Panc1 (cell line): ENCODE results near the gene ANO9. TPM values are rescaled to one million over a fixed set of nuclear protein-coding genes. Genes with fewer than 3 reads are reported as not detected.

Experiments
- ATAC-seq: fragments of 200-7000 bp; cut with Tn5 transposase; 2 replicates; pipeline ENCODE4 v1.9.1; 2020; ENCODE audit warnings: mild to moderate bottlenecking, moderate library complexity
- BruUV-seq: library from RNA; stranded (reverse); fragments of 400-500 nt; replicated peaks from 2 replicates; lab custom pipeline; 2021; lab: Mats Ljungman, UMichigan
- CTCF ChIA-PET: fragments of 300-600 bp; sonication (Branson Sonifier 250); formaldehyde crosslinking; loops from one replicate; lab custom pipeline; 2022; ENCODE audit warnings: antibody characterized with exemption; lab: Charles Lee
- POLR2A ChIA-PET: fragments of 300-600 bp; sonication (Branson Sonifier 250); formaldehyde crosslinking; loops from one replicate; lab custom pipeline; 2022; ENCODE audit warnings: antibody characterized with exemption; lab: Charles Lee
- DNase-seq: peaks from one replicate; pipeline ENCODE4 v3.0.0-alpha.2; 2010; ENCODE audit warnings: low read depth, low spot score
- H3K27ac ChIP-seq: 2 replicates; pipeline ENCODE4 v1.5.1; 2011; ENCODE audit warnings: mild to moderate bottlenecking, low read length, inconsistent platforms
- H3K27me3 ChIP-seq: fragments of 200-500 bp; sonication (Bioruptor generic); 2 replicates; pipeline ENCODE4 v1.6.0; 2014; ENCODE audit warnings: low read length, inconsistent platforms; ENCODE audit not compliant: control insufficient read depth, insufficient read depth
- H3K36me3 ChIP-seq: fragments of 200-500 bp; sonication (Bioruptor generic); 2 replicates; pipeline ENCODE4 v1.5.1; 2014; ENCODE audit warnings: inconsistent platforms, mild to moderate bottlenecking, low read length, moderate library complexity; ENCODE audit not compliant: control insufficient read depth, insufficient read depth
- H3K4me1 ChIP-seq: 2 replicates; pipeline ENCODE4 v1.5.1; 2011; ENCODE audit warnings: inconsistent platforms, mild to moderate bottlenecking, low read length, moderate library complexity; ENCODE audit not compliant: control insufficient read depth, insufficient read depth
- H3K4me3 ChIP-seq, 2 experiments: 2 replicates each; pipeline ENCODE4 v1.5.1; 2011 to 2012; ENCODE audit warnings: low read depth in 2 of 2, low read length in 2 of 2, mild to moderate bottlenecking in 2 of 2, inconsistent platforms in 1 of 2, moderate library complexity in 1 of 2
- H3K9me3 ChIP-seq: fragments of 200-500 bp; sonication (Bioruptor generic); 2 replicates; pipeline ENCODE4 v1.5.1; 2014; ENCODE audit warnings: low read depth, mild to moderate bottlenecking, inconsistent platforms, low read length, moderate library complexity; ENCODE audit not compliant: control insufficient read depth, insufficient read depth
- CTCF ChIP-seq: fragments of 450-650 bp; IDR thresholded peaks from 2 replicates; pipeline ENCODE4 v1.5.1; 2017; ENCODE audit warnings: mild to moderate bottlenecking
- POLR2AphosphoS5 ChIP-seq: IDR thresholded peaks from 2 replicates; pipeline ENCODE4 v1.6.1; 2012; ENCODE audit warnings: mild to moderate bottlenecking, low read depth, low read length, moderate library complexity
- SIN3A ChIP-seq: IDR thresholded peaks from 2 replicates; pipeline ENCODE4 v1.6.1; 2012; ENCODE audit warnings: low read depth, mild to moderate bottlenecking, low read length, moderate library complexity, borderline replicate concordance; ENCODE audit not compliant: insufficient read depth
- TCF7L2 ChIP-seq: IDR thresholded peaks from 2 replicates; pipeline ENCODE4 v1.6.1; 2011; ENCODE audit warnings: mild to moderate bottlenecking, low read depth, low read length, inconsistent platforms
- in situ Hi-C: cut with HindIII; loops from 2 replicates; pipeline ENCODE4 v1.10.0; 2016; ENCODE audit warnings: low sequenced_read_pairs, low pct_unique_long_range_greater_than_20kb
- intact Hi-C: fragments of 100-400 bp; cut with micrococcal nuclease; formaldehyde crosslinking; loops from one replicate; pipeline ENCODE4 v1.10.0; 2022; ENCODE audit not compliant: unreplicated experiment
- total RNA-seq: library from RNA; stranded (reverse); gene quantifications from one replicate; pipeline ENCODE4 v1.2.1, GENCODE V29; 2021; ENCODE audit not compliant: unreplicated experiment
- TF ChIP-seq, protein P1 (sequence below), 2 experiments: IDR thresholded peaks; 2 replicates each; pipeline ENCODE4 v1.6.1; 2011 to 2012; ENCODE audit warnings: low read depth in 2 of 2, control low read depth in 1 of 2, low read length in 1 of 2, mild to moderate bottlenecking in 1 of 2, moderate library complexity in 1 of 2; ENCODE audit not compliant: insufficient read depth in 1 of 2

Gene ANO9
- total RNA-seq, 1 experiment from 2014 or later, result 61.4 TPM

- in situ Hi-C loops, result no loop called here
- Histone ChIP-seq H3K9me3 (no peaks in the 10 kb centered on the region), H3K27ac (peak overlapping the region; percentile 79)
These were observed 73.1 kb downstream of the ANO9 start for GRCh38 chr11:368414-369335.

DNA sequence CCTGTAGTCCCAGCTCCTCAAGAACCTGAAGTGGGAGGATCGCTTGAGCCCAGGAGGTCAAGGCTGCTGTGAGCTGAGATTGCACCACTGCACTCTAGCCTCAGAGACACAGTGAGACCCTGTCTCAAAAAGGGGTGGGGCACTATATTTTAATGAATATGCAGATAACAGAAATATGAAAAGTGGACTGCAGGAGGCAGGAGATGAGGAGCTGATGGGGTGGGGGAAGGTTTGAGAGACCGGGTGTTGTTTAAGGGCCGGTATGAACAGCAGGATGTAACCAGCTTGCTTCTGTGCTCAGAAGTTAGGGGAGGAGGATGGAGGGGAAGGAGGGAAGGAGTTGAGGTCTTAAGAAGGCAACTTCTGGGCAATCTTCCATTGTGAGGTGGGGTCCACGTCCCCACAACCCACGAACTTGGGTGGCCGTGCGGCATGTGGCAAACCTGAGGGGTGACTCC is 73.8 kb downstream of the ANO9 start:
- Histone ChIP-seq H3K9me3 (no peaks in the 10 kb centered on the region), H3K27me3 (no peaks in the 10 kb centered on the region), H3K27ac (peak overlapping the region; percentile 79), H3K4me3 (peak overlapping the region; percentile 37 to 52; a peak in 3 of 4 replicates), H3K4me1 (peaks cover 27% of the 10 kb centered on the region), H3K36me3 (no peaks in the 10 kb centered on the region)
- BruUV-seq, result no TSS peak
- in situ Hi-C loops, result no loop called here
- ChIA-PET CTCF (interaction anchor here (1.2 to 1.4 kb wide), 4 partner anchors 9 to 80 kb away, joined by 3 to 14 read pairs (median 4); no protein-coding TSS in a partner anchor), POLR2A (no interaction called here)
- TF ChIP-seq SIN3A (no peak), CTCF (no peak), TCF7L2 (no peak), POLR2AphosphoS5 (no peak)
- TF ChIP-seq, protein P1, sequence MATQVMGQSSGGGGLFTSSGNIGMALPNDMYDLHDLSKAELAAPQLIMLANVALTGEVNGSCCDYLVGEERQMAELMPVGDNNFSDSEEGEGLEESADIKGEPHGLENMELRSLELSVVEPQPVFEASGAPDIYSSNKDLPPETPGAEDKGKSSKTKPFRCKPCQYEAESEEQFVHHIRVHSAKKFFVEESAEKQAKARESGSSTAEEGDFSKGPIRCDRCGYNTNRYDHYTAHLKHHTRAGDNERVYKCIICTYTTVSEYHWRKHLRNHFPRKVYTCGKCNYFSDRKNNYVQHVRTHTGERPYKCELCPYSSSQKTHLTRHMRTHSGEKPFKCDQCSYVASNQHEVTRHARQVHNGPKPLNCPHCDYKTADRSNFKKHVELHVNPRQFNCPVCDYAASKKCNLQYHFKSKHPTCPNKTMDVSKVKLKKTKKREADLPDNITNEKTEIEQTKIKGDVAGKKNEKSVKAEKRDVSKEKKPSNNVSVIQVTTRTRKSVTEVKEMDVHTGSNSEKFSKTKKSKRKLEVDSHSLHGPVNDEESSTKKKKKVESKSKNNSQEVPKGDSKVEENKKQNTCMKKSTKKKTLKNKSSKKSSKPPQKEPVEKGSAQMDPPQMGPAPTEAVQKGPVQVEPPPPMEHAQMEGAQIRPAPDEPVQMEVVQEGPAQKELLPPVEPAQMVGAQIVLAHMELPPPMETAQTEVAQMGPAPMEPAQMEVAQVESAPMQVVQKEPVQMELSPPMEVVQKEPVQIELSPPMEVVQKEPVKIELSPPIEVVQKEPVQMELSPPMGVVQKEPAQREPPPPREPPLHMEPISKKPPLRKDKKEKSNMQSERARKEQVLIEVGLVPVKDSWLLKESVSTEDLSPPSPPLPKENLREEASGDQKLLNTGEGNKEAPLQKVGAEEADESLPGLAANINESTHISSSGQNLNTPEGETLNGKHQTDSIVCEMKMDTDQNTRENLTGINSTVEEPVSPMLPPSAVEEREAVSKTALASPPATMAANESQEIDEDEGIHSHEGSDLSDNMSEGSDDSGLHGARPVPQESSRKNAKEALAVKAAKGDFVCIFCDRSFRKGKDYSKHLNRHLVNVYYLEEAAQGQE (IDR thresholded peaks at IDR 0.05; ENCODE audit: insufficient read depth in 1 of 2, low read depth in 2 of 2, low read length in 1 of 2), result no peak
- intact Hi-C loops, result no loop called here
- peak; percentile 13 for ATAC-seq
- no peak for DNase-seq

More at GRCh38 chr11:368414-369335, 73.1 kb downstream of the ANO9 start:
- intact Hi-C loops, result no loop called here
- DNase-seq (no peak), ATAC-seq (peak; percentile 77)
- peak; percentile 8; the same call in 1 of the 2 replicates for TF ChIP-seq SIN3A
- TF ChIP-seq CTCF, result no peak
- TF ChIP-seq TCF7L2, result no peak
- TF ChIP-seq, protein P1 (IDR thresholded peaks at IDR 0.05; ENCODE audit: insufficient read depth in 1 of 2, low read depth in 2 of 2, low read length in 1 of 2), result peak in 1 of 2 experiments; percentile 82; a peak in 2 of 4 replicates
- TF ChIP-seq POLR2AphosphoS5, result no peak
- ChIA-PET POLR2A (no interaction called here), CTCF (interaction anchor here (1.2 to 1.4 kb wide), 4 partner anchors 9 to 80 kb away, joined by 3 to 14 read pairs (median 4); no protein-coding TSS in a partner anchor)
- peaks cover 27% of the 10 kb centered on the region for H3K4me1 ChIP-seq
- H3K4me3 ChIP-seq, result peak overlapping the region; percentile 37 to 52
- H3K36me3 ChIP-seq, result no peaks in the 10 kb centered on the region
- no TSS peak for BruUV-seq
- H3K27me3 ChIP-seq, result no peaks in the 10 kb centered on the region
